IMR-90 (cell line): ENCODE data around the gene EPAS1.

Experiments
- POLR2A ChIP-seq: IDR thresholded peaks from 2 replicates; pipeline ENCODE4 v1.6.1; 2012; ENCODE audit warnings: mild to moderate bottlenecking, low read depth, low read length
- RAD21 ChIP-seq: IDR thresholded peaks from 2 replicates; pipeline ENCODE4 v1.6.1; 2012; ENCODE audit warnings: low read length, improper control_type of control experiment
- TF ChIP-seq, protein P1 (sequence below): conservative IDR thresholded peaks from 2 replicates; pipeline ENCODE4 v1.5.1; 2012; ENCODE audit warnings: mild to moderate bottlenecking, low read depth, low read length, improper control_type of control experiment

DNA sequence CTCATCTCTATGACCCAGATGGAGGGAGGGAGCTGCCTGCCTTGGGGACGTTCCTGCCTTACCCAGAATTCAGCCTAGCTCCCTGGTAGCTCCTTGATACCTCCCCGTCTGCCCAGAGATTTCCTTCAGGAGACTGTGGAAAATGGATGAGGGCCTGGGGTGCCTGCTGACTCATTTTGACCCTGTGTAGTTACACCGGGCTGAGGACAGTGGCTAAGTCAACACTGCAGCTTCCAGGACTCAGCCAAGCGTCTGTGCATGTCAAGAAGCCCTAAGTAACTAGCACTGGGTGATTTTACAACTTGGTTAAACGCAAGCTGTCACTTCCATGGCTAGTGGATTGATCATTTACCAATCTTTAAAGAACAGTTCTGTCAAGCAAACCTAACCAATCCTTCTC is 23.3 kb upstream of the EPAS1 start:
- TF ChIP-seq RAD21 (no peak), POLR2A (no peak)
- TF ChIP-seq, protein P1, sequence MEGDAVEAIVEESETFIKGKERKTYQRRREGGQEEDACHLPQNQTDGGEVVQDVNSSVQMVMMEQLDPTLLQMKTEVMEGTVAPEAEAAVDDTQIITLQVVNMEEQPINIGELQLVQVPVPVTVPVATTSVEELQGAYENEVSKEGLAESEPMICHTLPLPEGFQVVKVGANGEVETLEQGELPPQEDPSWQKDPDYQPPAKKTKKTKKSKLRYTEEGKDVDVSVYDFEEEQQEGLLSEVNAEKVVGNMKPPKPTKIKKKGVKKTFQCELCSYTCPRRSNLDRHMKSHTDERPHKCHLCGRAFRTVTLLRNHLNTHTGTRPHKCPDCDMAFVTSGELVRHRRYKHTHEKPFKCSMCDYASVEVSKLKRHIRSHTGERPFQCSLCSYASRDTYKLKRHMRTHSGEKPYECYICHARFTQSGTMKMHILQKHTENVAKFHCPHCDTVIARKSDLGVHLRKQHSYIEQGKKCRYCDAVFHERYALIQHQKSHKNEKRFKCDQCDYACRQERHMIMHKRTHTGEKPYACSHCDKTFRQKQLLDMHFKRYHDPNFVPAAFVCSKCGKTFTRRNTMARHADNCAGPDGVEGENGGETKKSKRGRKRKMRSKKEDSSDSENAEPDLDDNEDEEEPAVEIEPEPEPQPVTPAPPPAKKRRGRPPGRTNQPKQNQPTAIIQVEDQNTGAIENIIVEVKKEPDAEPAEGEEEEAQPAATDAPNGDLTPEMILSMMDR = no peak
